ENCODE measurements around the gene BRINP2.

Gene BRINP2

DNA sequence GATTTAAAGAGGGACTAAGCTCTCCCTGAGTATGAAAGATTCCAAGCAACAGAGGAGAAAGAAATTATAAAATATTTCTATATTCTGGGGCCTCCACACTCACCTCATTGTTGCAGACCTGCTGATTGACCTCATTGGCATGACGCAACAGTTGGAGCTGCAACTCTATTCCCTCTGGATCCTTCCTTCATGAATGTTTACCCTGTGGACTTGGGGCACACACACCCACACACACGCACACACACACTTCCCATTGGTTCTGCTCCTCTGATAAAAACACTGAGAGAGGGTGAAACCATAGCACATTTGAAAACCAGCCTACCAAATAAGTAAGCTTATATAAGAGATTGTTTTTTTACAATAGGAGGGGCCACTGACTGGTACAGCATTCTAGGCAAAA is 159.1 kb downstream of the BRINP2 start:
- no peak for DNase-seq
